Prostate gland (tissue), 2 donors: ENCODE results near the gene KIF9.
"Not testable (repeated sequence)": the region's sequence is repeated elsewhere in the genome, so short reads cannot be mapped to it uniquely, and the experiment has no call there.

Experiments used
- CTCF ChIP-seq, 4 experiments: fragments of 200-600 bp in 2 of 4; fragments of 450-650 bp in 2 of 4; sonication (generic) in 2 of 4; IDR thresholded peaks; 1 replicate in 3 of 4; 2 replicates in 1 of 4; pipeline ENCODE4 v1.5.1; 2016 to 2019; ENCODE audit warnings: antibody characterized with exemption in 4 of 4, mild to moderate bottlenecking in 2 of 4, moderate library complexity in 2 of 4
- POLR2AphosphoS5 ChIP-seq: sonication (generic); formaldehyde crosslinking; IDR thresholded peaks from one replicate; pipeline ENCODE4 v1.6.1; 2017; ENCODE audit warnings: antibody characterized with exemption

GRCh38 chr3:47181685-47182084, 100.9 kb downstream of the KIF9 start:
- TF ChIP-seq CTCF (IDR thresholded peaks at IDR 0.05); POLR2AphosphoS5: not testable (repeated sequence)
